Osteoblast (primary cell): ENCODE results near the gene ARFGAP3. TPM values are rescaled to one million over a fixed set of nuclear protein-coding genes. Genes with fewer than 3 reads are reported as not detected.

ENCODE experiments used
- DNase-seq: peaks from one replicate; pipeline ENCODE4 v3.0.0; 2011; ENCODE audit warnings: low spot score, mixed read lengths; ENCODE audit not compliant: insufficient read length; ENCODE audit errors: missing footprints
- H2AFZ ChIP-seq: 2 replicates; pipeline ENCODE4 v1.6.0; 2011; ENCODE audit warnings: mild to moderate bottlenecking, low read length
- H3K27ac ChIP-seq: 2 replicates; pipeline ENCODE4 v1.5.1; 2011; ENCODE audit warnings: mild to moderate bottlenecking, low read depth, low read length, moderate library complexity
- H3K27me3 ChIP-seq: 2 replicates; pipeline ENCODE4 v1.6.0; 2012; ENCODE audit warnings: mild to moderate bottlenecking, control low read depth, inconsistent platforms, low read length, moderate library complexity; ENCODE audit not compliant: insufficient read depth
- H3K36me3 ChIP-seq: 2 replicates; pipeline ENCODE4 v1.5.1; 2011; ENCODE audit warnings: mild to moderate bottlenecking, low read length, control low read depth, moderate library complexity; ENCODE audit not compliant: insufficient read depth
- H3K4me1 ChIP-seq: 2 replicates; pipeline ENCODE4 v1.5.1; 2011; ENCODE audit warnings: mild to moderate bottlenecking, low read length, control low read depth, moderate library complexity; ENCODE audit not compliant: insufficient read depth
- H3K4me2 ChIP-seq: 2 replicates; pipeline ENCODE4 v1.6.0; 2011; ENCODE audit warnings: mild to moderate bottlenecking, low read length; ENCODE audit not compliant: insufficient read depth
- H3K4me3 ChIP-seq: fragments of 200-600 bp; sonication (generic); 3 replicates; pipeline ENCODE4 v1.5.1; 2012; ENCODE audit warnings: mild to moderate bottlenecking, low read length, inconsistent platforms; ENCODE audit not compliant: insufficient read depth
- H3K79me2 ChIP-seq: 2 replicates; pipeline ENCODE4 v1.6.0; 2012; ENCODE audit warnings: mild to moderate bottlenecking, low read length, control low read depth, inconsistent platforms; ENCODE audit not compliant: insufficient read depth
- H3K9me3 ChIP-seq: 2 replicates; pipeline ENCODE4 v1.5.1; 2011; ENCODE audit warnings: low read depth, low read length, control low read depth
- H4K20me1 ChIP-seq: 2 replicates; pipeline ENCODE4 v1.6.0; 2012; ENCODE audit warnings: mild to moderate bottlenecking, low read length, control low read depth; ENCODE audit not compliant: insufficient read depth
- CTCF ChIP-seq: IDR thresholded peaks from 2 replicates; pipeline ENCODE4 v1.5.1; 2011; ENCODE audit warnings: mild to moderate bottlenecking, low read depth, low read length, moderate library complexity; ENCODE audit errors: extremely low read depth
- total RNA-seq: library from RNA; depleted of rRNA; stranded (reverse); fragments of >200 nt; gene quantifications from 2 replicates; pipeline ENCODE4 v1.2.3, GENCODE V29; 2012

The ARFGAP3 gene
- total RNA-seq, 1 donor: 90.5 TPM

GRCh38 chr22:42856179-42856864 is 751 bp downstream of the ARFGAP3 start:
- H3K9me3 ChIP-seq: no peaks in the 10 kb centered on the region
- H3K36me3 ChIP-seq: peaks cover 6% of the 10 kb centered on the region
- DNase-seq: peak; percentile 72
- peaks cover 12% of the 10 kb centered on the region for H3K4me1 ChIP-seq
- TF ChIP-seq CTCF: no peak
- H4K20me1 ChIP-seq: peaks cover 33% of the 10 kb centered on the region
- H3K4me3 ChIP-seq: peak overlapping the region; percentile 98
- peaks cover 53% of the 10 kb centered on the region for H3K79me2 ChIP-seq
- H3K27me3 ChIP-seq: no peaks in the 10 kb centered on the region
- peak overlapping the region; percentile 83 for H3K27ac ChIP-seq
- peak overlapping the region; percentile 4 for H2AFZ ChIP-seq
- H3K4me2 ChIP-seq: peak overlapping the region; percentile 83

- DNase-seq: peak; percentile 73
- H3K4me1 ChIP-seq: peaks cover 12% of the 10 kb centered on the region
- peaks cover 39% of the 10 kb centered on the region for H4K20me1 ChIP-seq
- no peak overlapping the region for H2AFZ ChIP-seq
- no peak for TF ChIP-seq CTCF
- peak overlapping the region; percentile 83 for H3K27ac ChIP-seq
- H3K27me3 ChIP-seq: no peaks in the 10 kb centered on the region
- peaks cover 59% of the 10 kb centered on the region for H3K79me2 ChIP-seq
- H3K4me2 ChIP-seq: peak overlapping the region; percentile 83
- peak overlapping the region; percentile 98 for H3K4me3 ChIP-seq
- H3K36me3 ChIP-seq: peaks cover 6% of the 10 kb centered on the region
- no peaks in the 10 kb centered on the region for H3K9me3 ChIP-seq
Observed at GRCh38 chr22:42855721-42856120, 1.4 kb downstream of the ARFGAP3 start.

- no peak for DNase-seq
- peak overlapping the region; percentile 98 for H3K4me3 ChIP-seq
- H3K27ac ChIP-seq: peak overlapping the region; percentile 83
- peaks cover 12% of the 10 kb centered on the region for H3K4me1 ChIP-seq
- H4K20me1 ChIP-seq: peaks cover 43% of the 10 kb centered on the region
- peaks cover 64% of the 10 kb centered on the region for H3K79me2 ChIP-seq
- no peaks in the 10 kb centered on the region for H3K9me3 ChIP-seq
- H3K4me2 ChIP-seq: peak overlapping the region; percentile 83
- peaks cover 6% of the 10 kb centered on the region for H3K36me3 ChIP-seq
- no peak for TF ChIP-seq CTCF
- no peaks in the 10 kb centered on the region for H3K27me3 ChIP-seq
- H2AFZ ChIP-seq: no peak overlapping the region
Observed at GRCh38 chr22:42855211-42855610, 1.9 kb downstream of the ARFGAP3 start.

GRCh38 chr22:42848941-42849550 is 8.0 kb downstream of the ARFGAP3 start:
- no peak for TF ChIP-seq CTCF
- Histone ChIP-seq H3K79me2 (peaks cover 90% of the 10 kb centered on the region), H4K20me1 (peaks cover 53% of the 10 kb centered on the region), H3K27ac (peak overlapping the region; percentile 71), H3K4me2 (peak overlapping the region; percentile 49), H3K4me1 (peaks cover 30% of the 10 kb centered on the region), H3K9me3 (no peaks in the 10 kb centered on the region), H3K4me3 (no peak overlapping the region), H3K36me3 (peaks cover 30% of the 10 kb centered on the region), H2AFZ (no peak overlapping the region), H3K27me3 (no peaks in the 10 kb centered on the region)
- DNase-seq: peak; percentile 82
